Mesothelial cell of epicardium (in vitro differentiated cells): ENCODE measurements around the gene STK36. TPM values are rescaled to one million over a fixed set of nuclear protein-coding genes. Genes with fewer than 3 reads are reported as not detected.

Experiments used
- DNase-seq, 2 experiments: peaks; one replicate each; pipeline ENCODE4 v3.0.0; 2021; ENCODE audit warnings: low spot score in 2 of 2; ENCODE audit not compliant: unreplicated experiment in 2 of 2
- H3K27ac Mint-ChIP-seq: 2 replicates; pipeline ENCODE4 v1.8.0; 2021; ENCODE audit warnings: mixed read lengths
- H3K27me3 Mint-ChIP-seq: 2 replicates; pipeline ENCODE4 v1.8.0; 2021; ENCODE audit warnings: low read depth, mixed read lengths
- H3K36me3 Mint-ChIP-seq: 2 replicates; pipeline ENCODE4 v1.8.0; 2021; ENCODE audit warnings: mixed read lengths
- H3K4me1 Mint-ChIP-seq: 2 replicates; pipeline ENCODE4 v1.8.0; 2021; ENCODE audit warnings: mixed read lengths
- H3K4me3 Mint-ChIP-seq: 2 replicates; pipeline ENCODE4 v1.8.0; 2021; ENCODE audit warnings: mild to moderate bottlenecking, moderate library complexity, mixed read lengths
- H3K9me3 Mint-ChIP-seq: 2 replicates; pipeline ENCODE4 v1.8.0; 2021; ENCODE audit warnings: mixed read lengths
- CTCF ChIP-seq: fragments of 200-600 bp; sonication (generic); IDR thresholded peaks from one replicate; pipeline ENCODE4 v1.5.0; 2021; ENCODE audit warnings: antibody characterized with exemption; ENCODE audit not compliant: unreplicated experiment
- total RNA-seq: library from RNA; stranded (reverse); gene quantifications from 3 replicates; pipeline ENCODE4 v1.2.1, GENCODE V29; 2021

Gene STK36
- total RNA-seq, 1 donor from 2014 or later = 115 TPM

GRCh38 chr2:218733171-218734021 is 61.5 kb downstream of the STK36 start:
- Mint-ChIP-seq H3K4me3 (no peak overlapping the region), H3K9me3 (no peaks in the 10 kb centered on the region), H3K4me1 (peaks cover 11% of the 10 kb centered on the region), H3K36me3 (peaks cover 17% of the 10 kb centered on the region), H3K27me3 (no peaks in the 10 kb centered on the region), H3K27ac (no peak overlapping the region)
- no peak for DNase-seq
- no peak for TF ChIP-seq CTCF

GRCh38 chr2:218734190-218734975 is 62.5 kb downstream of the STK36 start:
- peaks cover 15% of the 10 kb centered on the region for H3K36me3 Mint-ChIP-seq
- H3K4me3 Mint-ChIP-seq = no peak overlapping the region
- H3K27ac Mint-ChIP-seq = no peak overlapping the region
- no peaks in the 10 kb centered on the region for H3K9me3 Mint-ChIP-seq
- no peak for TF ChIP-seq CTCF
- H3K4me1 Mint-ChIP-seq = peaks cover 11% of the 10 kb centered on the region
- DNase-seq = no peak
- H3K27me3 Mint-ChIP-seq = no peaks in the 10 kb centered on the region

- Mint-ChIP-seq H3K4me1 (peaks cover 8% of the 10 kb centered on the region), H3K9me3 (no peaks in the 10 kb centered on the region), H3K36me3 (peaks cover 26% of the 10 kb centered on the region), H3K27ac (no peak overlapping the region), H3K4me3 (no peak overlapping the region), H3K27me3 (no peaks in the 10 kb centered on the region)
- no peak for TF ChIP-seq CTCF
- DNase-seq = no peak
These were observed 64.6 kb downstream of the STK36 start for GRCh38 chr2:218736531-218736930.

GRCh38 chr2:218743068-218743467 is 71.2 kb downstream of the STK36 start:
- H3K4me3 Mint-ChIP-seq = no peak overlapping the region
- H3K9me3 Mint-ChIP-seq = peaks cover 3% of the 10 kb centered on the region
- no peak for DNase-seq
- peaks cover 57% of the 10 kb centered on the region for H3K36me3 Mint-ChIP-seq
- H3K4me1 Mint-ChIP-seq = peaks cover 8% of the 10 kb centered on the region
- no peak for TF ChIP-seq CTCF
- H3K27me3 Mint-ChIP-seq = no peaks in the 10 kb centered on the region
- H3K27ac Mint-ChIP-seq = no peak overlapping the region

- Mint-ChIP-seq H3K36me3 (peaks cover 59% of the 10 kb centered on the region), H3K4me1 (peaks cover 8% of the 10 kb centered on the region), H3K27ac (no peak overlapping the region), H3K4me3 (no peak overlapping the region), H3K27me3 (no peaks in the 10 kb centered on the region), H3K9me3 (peaks cover 3% of the 10 kb centered on the region)
- no peak for DNase-seq
- TF ChIP-seq CTCF = no peak
These were observed 72.7 kb downstream of the STK36 start for GRCh38 chr2:218744615-218745014.
